Endothelial cell (in vitro differentiated cells): Measurements from ENCODE around the gene IL10RB. TPM values are rescaled to one million over a fixed set of nuclear protein-coding genes. Genes with fewer than 3 reads are reported as not detected.

ENCODE experiments used
- DNase-seq: peaks from one replicate; pipeline ENCODE4 v3.0.0; 2021; ENCODE audit warnings: low spot score
- H3K27ac Mint-ChIP-seq: one replicate; pipeline ENCODE4 v1.8.0; 2021; ENCODE audit warnings: mixed read lengths, inconsistent platforms; ENCODE audit not compliant: unreplicated experiment
- H3K27me3 Mint-ChIP-seq: one replicate; pipeline ENCODE4 v1.8.0; 2021; ENCODE audit warnings: mild to moderate bottlenecking, moderate library complexity, mixed read lengths, inconsistent platforms; ENCODE audit not compliant: unreplicated experiment
- H3K36me3 Mint-ChIP-seq: one replicate; pipeline ENCODE4 v1.8.0; 2021; ENCODE audit warnings: mild to moderate bottlenecking, low read depth, mixed read lengths, inconsistent platforms; ENCODE audit not compliant: unreplicated experiment
- H3K4me1 Mint-ChIP-seq: one replicate; pipeline ENCODE4 v1.8.0; 2021; ENCODE audit warnings: mild to moderate bottlenecking, mixed read lengths, inconsistent platforms; ENCODE audit not compliant: unreplicated experiment
- H3K4me3 Mint-ChIP-seq: one replicate; pipeline ENCODE4 v1.8.0; 2021; ENCODE audit warnings: mild to moderate bottlenecking, mixed read lengths, inconsistent platforms; ENCODE audit not compliant: unreplicated experiment
- H3K9me3 Mint-ChIP-seq: one replicate; pipeline ENCODE4 v1.8.0; 2021; ENCODE audit warnings: mixed read lengths, inconsistent platforms; ENCODE audit not compliant: unreplicated experiment
- total RNA-seq: library from RNA; stranded (reverse); fragmentation: NEBNext Ultra II Directional; extraction: Animal tissue kit (Norgen Biotek cat#: 25700); gene quantifications from one replicate; pipeline ENCODE4 v1.2.1, GENCODE V29; 2021; ENCODE audit not compliant: unreplicated experiment
- TF ChIP-seq, protein P1 (sequence below): fragments of 200-600 bp; sonication (generic); IDR thresholded peaks from one replicate; pipeline ENCODE4 v1.5.0; 2021; ENCODE audit warnings: antibody characterized with exemption; ENCODE audit not compliant: unreplicated experiment

IL10RB gene
- total RNA-seq, 1 donor from 2014 or later: 13.0 TPM

DNA sequence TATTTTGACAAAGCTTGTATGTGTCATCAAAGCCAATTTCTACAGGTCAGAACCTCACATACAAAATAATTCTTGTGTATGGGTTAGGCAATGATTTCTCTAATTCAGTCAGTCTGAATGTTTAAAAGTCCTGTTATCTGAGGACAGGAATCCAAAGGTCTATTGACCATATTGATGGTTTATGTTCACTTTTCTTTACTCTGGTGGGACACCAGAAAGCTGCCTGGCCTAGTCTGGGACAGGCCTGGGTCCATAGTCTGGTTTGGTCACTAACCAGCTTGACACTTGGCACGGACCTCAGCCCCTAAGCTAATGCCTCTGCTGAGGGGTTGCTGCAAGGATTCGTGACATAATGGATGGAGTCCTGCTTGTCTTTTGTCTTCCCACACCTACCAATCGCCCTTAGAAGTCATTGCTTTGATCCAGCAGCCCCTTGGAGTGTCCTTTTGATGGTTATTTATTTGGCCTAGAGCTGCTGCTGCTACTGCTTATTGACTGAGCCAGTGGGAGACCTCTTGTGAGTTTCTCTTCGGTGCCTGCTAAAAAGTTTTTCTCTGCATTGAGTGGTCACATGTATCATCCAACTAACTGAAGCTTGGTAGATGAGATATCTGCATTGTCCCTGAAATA is 20.8 kb upstream of the IL10RB start:
- Mint-ChIP-seq H3K4me1 (peaks cover 11% of the 10 kb centered on the region), H3K27ac (no peak overlapping the region), H3K36me3 (peaks cover 55% of the 10 kb centered on the region), H3K27me3 (peaks cover 3% of the 10 kb centered on the region), H3K4me3 (peak overlapping the region; percentile 78), H3K9me3 (no peaks in the 10 kb centered on the region)
- DNase-seq: no peak
- TF ChIP-seq, protein P1, sequence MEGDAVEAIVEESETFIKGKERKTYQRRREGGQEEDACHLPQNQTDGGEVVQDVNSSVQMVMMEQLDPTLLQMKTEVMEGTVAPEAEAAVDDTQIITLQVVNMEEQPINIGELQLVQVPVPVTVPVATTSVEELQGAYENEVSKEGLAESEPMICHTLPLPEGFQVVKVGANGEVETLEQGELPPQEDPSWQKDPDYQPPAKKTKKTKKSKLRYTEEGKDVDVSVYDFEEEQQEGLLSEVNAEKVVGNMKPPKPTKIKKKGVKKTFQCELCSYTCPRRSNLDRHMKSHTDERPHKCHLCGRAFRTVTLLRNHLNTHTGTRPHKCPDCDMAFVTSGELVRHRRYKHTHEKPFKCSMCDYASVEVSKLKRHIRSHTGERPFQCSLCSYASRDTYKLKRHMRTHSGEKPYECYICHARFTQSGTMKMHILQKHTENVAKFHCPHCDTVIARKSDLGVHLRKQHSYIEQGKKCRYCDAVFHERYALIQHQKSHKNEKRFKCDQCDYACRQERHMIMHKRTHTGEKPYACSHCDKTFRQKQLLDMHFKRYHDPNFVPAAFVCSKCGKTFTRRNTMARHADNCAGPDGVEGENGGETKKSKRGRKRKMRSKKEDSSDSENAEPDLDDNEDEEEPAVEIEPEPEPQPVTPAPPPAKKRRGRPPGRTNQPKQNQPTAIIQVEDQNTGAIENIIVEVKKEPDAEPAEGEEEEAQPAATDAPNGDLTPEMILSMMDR: no peak

DNA sequence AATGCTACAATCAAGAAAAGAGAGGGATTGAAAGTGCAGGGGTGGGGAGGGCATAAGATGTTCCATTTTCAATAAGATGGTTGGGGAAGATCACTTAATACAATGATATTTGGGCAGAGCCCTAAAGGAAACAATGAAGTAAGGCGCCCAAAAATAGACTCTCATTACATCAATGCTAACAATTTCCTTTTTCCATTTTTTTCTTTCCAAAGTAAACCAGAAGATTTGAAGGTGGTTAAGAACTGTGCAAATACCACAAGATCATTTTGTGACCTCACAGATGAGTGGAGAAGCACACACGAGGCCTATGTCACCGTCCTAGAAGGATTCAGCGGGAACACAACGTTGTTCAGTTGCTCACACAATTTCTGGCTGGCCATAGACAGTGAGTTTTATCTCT is 19.7 kb upstream of the IL10RB start:
- Mint-ChIP-seq H3K36me3 (peaks cover 63% of the 10 kb centered on the region), H3K4me1 (peaks cover 11% of the 10 kb centered on the region), H3K27ac (no peak overlapping the region), H3K9me3 (no peaks in the 10 kb centered on the region), H3K27me3 (peaks cover 3% of the 10 kb centered on the region), H3K4me3 (peak overlapping the region; percentile 21)
- DNase-seq: no peak
- TF ChIP-seq, protein P1: no peak

DNA sequence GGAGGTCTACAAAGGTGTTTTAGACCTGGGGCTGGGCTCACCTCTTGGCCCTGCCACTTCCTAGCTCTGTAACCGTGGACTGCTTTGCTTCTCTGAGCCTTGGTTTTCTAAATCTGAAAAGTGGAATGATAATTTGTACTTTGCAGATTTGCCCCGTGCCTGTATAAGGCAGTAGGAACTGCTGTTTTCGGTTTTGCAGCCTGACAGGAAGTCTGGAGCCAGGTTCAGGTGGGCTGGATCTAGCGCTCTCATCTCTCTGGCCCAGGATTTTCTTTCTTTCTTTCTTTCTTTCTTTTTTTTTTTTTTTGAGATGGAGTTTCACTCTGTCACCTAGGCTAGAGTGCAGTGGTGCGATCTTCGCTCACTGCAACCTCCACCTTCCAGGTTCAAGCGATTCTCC is 19.2 kb upstream of the IL10RB start:
- H3K36me3 Mint-ChIP-seq: peaks cover 64% of the 10 kb centered on the region
- no peak overlapping the region for H3K4me3 Mint-ChIP-seq
- no peaks in the 10 kb centered on the region for H3K9me3 Mint-ChIP-seq
- H3K27me3 Mint-ChIP-seq: peaks cover 3% of the 10 kb centered on the region
- DNase-seq: no peak
- H3K4me1 Mint-ChIP-seq: peaks cover 11% of the 10 kb centered on the region
- no peak overlapping the region for H3K27ac Mint-ChIP-seq
- TF ChIP-seq, protein P1: no peak

DNA sequence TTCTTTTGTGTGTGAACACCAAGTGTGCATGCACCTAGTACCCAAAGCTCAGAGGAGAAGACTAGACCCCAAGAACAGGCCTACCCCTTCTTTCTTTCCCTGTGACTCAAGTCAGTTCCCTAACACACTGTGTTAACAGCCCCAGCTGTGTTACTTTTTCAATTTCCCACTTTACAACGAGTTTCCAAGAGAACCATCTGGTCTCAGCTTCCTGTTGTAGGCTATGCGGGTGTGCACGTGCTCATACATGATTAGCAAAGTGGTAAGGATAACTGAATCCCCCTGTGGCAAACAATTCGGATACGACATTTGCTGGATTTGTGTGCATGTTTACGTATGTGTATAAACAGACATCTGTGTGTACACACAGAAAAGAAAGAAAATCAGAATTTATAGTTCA is 18.6 kb upstream of the IL10RB start:
- TF ChIP-seq, protein P1: no peak
- peaks cover 12% of the 10 kb centered on the region for H3K4me1 Mint-ChIP-seq
- DNase-seq: no peak
- H3K27ac Mint-ChIP-seq: peak overlapping the region; percentile 74
- peaks cover 60% of the 10 kb centered on the region for H3K36me3 Mint-ChIP-seq
- no peaks in the 10 kb centered on the region for H3K9me3 Mint-ChIP-seq
- peaks cover 3% of the 10 kb centered on the region for H3K27me3 Mint-ChIP-seq
- H3K4me3 Mint-ChIP-seq: peak overlapping the region; percentile 3

DNA sequence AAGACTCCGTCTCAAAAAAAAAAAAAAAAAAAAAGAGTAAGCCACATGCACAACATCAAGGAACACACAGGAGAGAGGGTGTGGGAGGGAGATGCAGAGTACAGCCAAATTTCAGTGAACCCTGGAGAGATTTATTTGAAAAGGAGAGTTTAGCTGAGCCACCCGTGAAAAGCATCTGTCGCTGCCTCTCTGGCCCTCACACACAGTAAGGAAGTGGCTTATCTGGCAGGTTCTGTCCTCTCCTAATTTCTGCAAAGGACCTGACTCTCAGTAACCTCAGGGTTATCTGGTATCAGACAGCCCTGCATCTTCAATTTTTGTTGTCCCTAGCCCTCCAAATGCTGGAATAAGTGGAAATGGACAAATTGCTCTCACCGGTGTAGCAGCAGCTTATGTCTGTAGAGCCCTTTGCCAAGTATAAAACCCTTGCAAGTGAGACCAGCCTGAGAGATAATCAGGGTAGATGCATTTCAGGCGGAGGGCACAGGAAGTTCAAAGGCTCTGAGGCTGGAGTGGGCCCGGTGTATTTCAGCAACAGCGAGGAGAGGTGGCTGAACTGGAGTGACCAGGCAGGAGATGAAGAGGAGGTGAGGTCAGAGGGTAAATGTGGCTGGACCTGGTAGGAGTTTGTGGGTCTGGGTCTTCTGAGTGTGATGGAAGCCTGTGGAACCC is 16.7 kb upstream of the IL10RB start:
- Mint-ChIP-seq H3K9me3 (no peaks in the 10 kb centered on the region), H3K27ac (no peak overlapping the region), H3K4me1 (peaks cover 16% of the 10 kb centered on the region), H3K36me3 (peaks cover 54% of the 10 kb centered on the region), H3K27me3 (peaks cover under 1% of the 10 kb centered on the region), H3K4me3 (peak overlapping the region; percentile 52)
- TF ChIP-seq, protein P1: no peak
- DNase-seq: no peak
